Activated CD4-positive, alpha-beta T cell treated with anti-CD3 and anti-CD28 coated beads, Interleukin-2, amount 10 ng/mL, durations not matched to agents 24 days and 14 days (primary cell): ENCODE data around the gene PSME1. TPM values are rescaled to one million over a fixed set of nuclear protein-coding genes. Genes with fewer than 3 reads are reported as not detected.

ENCODE experiments used
- DNase-seq: peaks from one replicate; pipeline ENCODE4 v3.0.0; 2022
- H3K27ac Mint-ChIP-seq: one replicate; pipeline ENCODE4 v1.8.0; 2022; ENCODE audit warnings: mild to moderate bottlenecking, mixed read lengths
- H3K27me3 Mint-ChIP-seq: one replicate; pipeline ENCODE4 v1.8.0; 2022; ENCODE audit warnings: mixed read lengths
- H3K36me3 Mint-ChIP-seq: one replicate; pipeline ENCODE4 v1.8.0; 2022; ENCODE audit warnings: low read depth, mild to moderate bottlenecking, mixed read lengths
- H3K4me1 Mint-ChIP-seq: one replicate; pipeline ENCODE4 v1.8.0; 2021; ENCODE audit warnings: mixed read lengths
- H3K4me3 Mint-ChIP-seq: one replicate; pipeline ENCODE4 v1.8.0; 2022; ENCODE audit warnings: mild to moderate bottlenecking, moderate library complexity, mixed read lengths
- H3K9me3 Mint-ChIP-seq: one replicate; pipeline ENCODE4 v1.8.0; 2021; ENCODE audit warnings: mixed read lengths
- intact Hi-C: fragments of 100-400 bp; cut with micrococcal nuclease; formaldehyde crosslinking; loops from one replicate; pipeline ENCODE4 v1.15.1; 2023
- total RNA-seq: library from RNA; stranded (reverse); gene quantifications from 2 replicates; pipeline ENCODE4 v1.2.3, GENCODE V29; 2022

Gene PSME1
- total RNA-seq, 1 donor from 2014 or later, result 300 TPM

DNA sequence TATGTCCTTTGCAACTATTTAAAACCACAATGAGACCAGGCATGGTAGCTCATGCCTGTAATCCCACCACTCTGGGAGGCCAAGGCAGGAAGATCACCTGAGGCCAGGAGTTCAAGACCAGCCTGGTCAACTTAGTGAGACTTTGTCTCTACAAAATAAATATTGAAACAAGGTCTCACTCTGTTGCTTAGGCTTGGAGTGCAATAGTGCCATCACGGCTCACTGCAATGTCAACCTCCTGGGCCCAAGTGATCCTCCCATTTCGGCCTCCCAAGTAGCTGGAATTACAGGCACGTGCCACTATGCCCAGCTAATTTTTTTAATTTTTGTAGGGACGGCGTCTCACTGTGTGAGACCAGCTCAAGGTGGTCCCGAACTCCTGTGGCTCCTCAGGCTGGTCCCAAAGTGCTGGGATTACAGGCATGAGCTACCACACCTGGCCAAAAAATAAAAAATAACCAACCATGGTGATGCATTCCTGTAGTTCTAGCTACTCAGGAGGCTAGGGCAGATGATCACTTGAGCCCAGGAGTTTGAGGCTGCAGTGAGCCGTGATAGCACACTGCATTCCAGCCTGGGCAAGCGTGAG, 6.5 kb upstream of the PSME1 start:
- intact Hi-C loops, result no loop called here
- no peak overlapping the region for H3K4me3 Mint-ChIP-seq
- H3K27ac Mint-ChIP-seq, result no peak overlapping the region
- peaks cover 11% of the 10 kb centered on the region for H3K36me3 Mint-ChIP-seq
- DNase-seq, result no peak
- H3K4me1 Mint-ChIP-seq, result peaks cover 13% of the 10 kb centered on the region
- no peaks in the 10 kb centered on the region for H3K27me3 Mint-ChIP-seq
- H3K9me3 Mint-ChIP-seq, result no peaks in the 10 kb centered on the region

DNA sequence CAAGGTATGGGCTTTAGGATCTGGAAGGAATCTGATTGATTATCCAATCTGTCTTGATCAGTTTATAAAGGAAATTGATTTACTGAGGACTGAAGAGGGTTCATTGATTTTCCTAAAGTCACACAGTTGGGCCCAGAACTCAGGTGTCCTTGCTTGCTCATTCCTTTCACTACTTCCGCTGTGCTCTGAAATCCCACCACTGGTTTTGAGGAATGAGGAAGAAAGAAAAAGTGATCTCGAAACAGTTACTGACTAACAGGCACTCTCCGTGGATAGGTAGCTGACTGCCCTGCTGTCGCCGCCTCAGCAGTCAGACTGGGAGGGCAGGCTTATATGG, 5.6 kb upstream of the PSME1 start, which contains the start of gene FITM1:
Gene FITM1 (plus strand): TSS at position 280 of the 337 bp plus-strand sequence. CDS start 905 bp downstream, outside the sequence.
- H3K27me3 Mint-ChIP-seq, result no peaks in the 10 kb centered on the region
- no peak within 1 kb of the TSS for H3K27ac Mint-ChIP-seq
- H3K4me1 Mint-ChIP-seq, result peaks cover 16% of the 10 kb centered on the region
- intact Hi-C loops, result no loop called here
- DNase-seq, result no peak
- no peak within 1 kb of the TSS for H3K4me3 Mint-ChIP-seq
- H3K36me3 Mint-ChIP-seq, result peaks cover 8% of the 10 kb centered on the region
- no peaks in the 10 kb centered on the region for H3K9me3 Mint-ChIP-seq

DNA sequence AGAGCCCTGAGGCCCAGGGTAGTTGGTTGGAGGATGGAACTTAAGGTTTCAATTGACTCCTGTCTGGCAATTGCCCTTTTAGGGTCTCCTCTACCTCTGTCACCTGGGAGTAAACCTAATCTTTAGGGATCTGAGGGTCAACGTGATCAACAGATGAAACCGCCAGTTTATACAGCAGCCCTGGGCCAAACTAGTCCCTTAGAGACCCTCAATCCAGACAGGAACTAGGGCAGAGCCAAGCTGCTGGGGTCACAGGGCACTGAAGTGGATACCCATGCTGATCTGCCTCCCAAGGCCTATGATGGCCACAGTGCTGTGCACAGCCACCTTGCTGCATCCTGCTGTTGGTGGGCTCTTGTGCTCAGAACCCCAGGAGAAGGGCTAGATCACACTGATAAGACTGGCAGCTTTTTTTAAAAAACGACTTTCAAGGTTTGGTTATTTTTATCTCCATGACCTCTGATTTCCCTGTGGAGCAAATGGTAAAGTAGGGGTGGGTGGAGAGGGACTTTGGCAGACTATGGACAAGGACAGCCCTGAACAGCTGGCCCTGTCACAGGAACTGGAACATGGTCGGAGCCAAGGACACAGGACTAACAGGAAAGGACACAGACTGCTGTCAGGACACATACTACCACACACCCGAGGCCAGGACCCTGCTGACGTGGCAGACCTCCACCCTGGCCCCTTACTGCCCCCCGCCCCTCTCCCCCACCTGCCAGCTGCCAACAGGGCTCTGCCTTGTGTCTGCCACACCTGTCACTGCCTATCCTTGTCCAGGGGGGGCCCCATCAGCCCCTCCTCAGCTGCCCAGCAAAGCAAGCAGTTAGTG, 5.1 kb upstream of the PSME1 start:
- Mint-ChIP-seq H3K4me3 (no peak overlapping the region), H3K4me1 (peaks cover 19% of the 10 kb centered on the region), H3K36me3 (peaks cover 8% of the 10 kb centered on the region), H3K27me3 (no peaks in the 10 kb centered on the region), H3K27ac (no peak overlapping the region), H3K9me3 (no peaks in the 10 kb centered on the region)
- intact Hi-C loops, result no loop called here
- DNase-seq, result no peak

GRCh38 chr14:24131549-24131966, 4.4 kb upstream of the PSME1 start:
- H3K36me3 Mint-ChIP-seq, result peaks cover 10% of the 10 kb centered on the region
- intact Hi-C loops, result no loop called here
- H3K27ac Mint-ChIP-seq, result peak overlapping the region; percentile 19

GRCh38 chr14:24132061-24132685, 3.8 kb upstream of the PSME1 start:
- Mint-ChIP-seq H3K36me3 (peaks cover 16% of the 10 kb centered on the region), H3K9me3 (no peaks in the 10 kb centered on the region), H3K4me3 (peak overlapping the region; percentile 24), H3K27ac (peak overlapping the region; percentile 50), H3K27me3 (no peaks in the 10 kb centered on the region), H3K4me1 (peaks cover 28% of the 10 kb centered on the region)
- no peak for DNase-seq
- intact Hi-C loops, result no loop called here

More at GRCh38 chr14:24131549-24131966, 4.4 kb upstream of the PSME1 start:
- DNase-seq, result no peak
- H3K9me3 Mint-ChIP-seq, result no peaks in the 10 kb centered on the region
- no peak overlapping the region for H3K4me3 Mint-ChIP-seq
- H3K27me3 Mint-ChIP-seq, result no peaks in the 10 kb centered on the region
- peaks cover 21% of the 10 kb centered on the region for H3K4me1 Mint-ChIP-seq

- H3K4me3 Mint-ChIP-seq, result no peak overlapping the region
These were observed 3.0 kb upstream of the PSME1 start for GRCh38 chr14:24132976-24133375.

GRCh38 chr14:24133735-24134134, 2.3 kb upstream of the PSME1 start:
- no peak overlapping the region for H3K4me3 Mint-ChIP-seq
- intact Hi-C loops, result no loop called here
- H3K27me3 Mint-ChIP-seq, result no peaks in the 10 kb centered on the region
- peaks cover 36% of the 10 kb centered on the region for H3K4me1 Mint-ChIP-seq
- no peaks in the 10 kb centered on the region for H3K9me3 Mint-ChIP-seq
- no peak overlapping the region for H3K27ac Mint-ChIP-seq
- H3K36me3 Mint-ChIP-seq, result peaks cover 30% of the 10 kb centered on the region
- no peak for DNase-seq

More at GRCh38 chr14:24132976-24133375, 3.0 kb upstream of the PSME1 start:
- Mint-ChIP-seq H3K9me3 (no peaks in the 10 kb centered on the region), H3K27me3 (no peaks in the 10 kb centered on the region), H3K36me3 (peaks cover 22% of the 10 kb centered on the region), H3K27ac (peak overlapping the region; percentile 50), H3K4me1 (peaks cover 30% of the 10 kb centered on the region)
- no peak for DNase-seq
- intact Hi-C loops, result no loop called here

- peak overlapping the region; percentile 93 for H3K27ac Mint-ChIP-seq
- no peak for DNase-seq
- H3K27me3 Mint-ChIP-seq, result no peaks in the 10 kb centered on the region
- H3K9me3 Mint-ChIP-seq, result no peaks in the 10 kb centered on the region
- intact Hi-C loops, result no loop called here
- H3K4me1 Mint-ChIP-seq, result peaks cover 49% of the 10 kb centered on the region
- H3K36me3 Mint-ChIP-seq, result peaks cover 45% of the 10 kb centered on the region
- H3K4me3 Mint-ChIP-seq, result peak overlapping the region; percentile 94
These were observed 485 bp upstream of the PSME1 start for GRCh38 chr14:24135584-24135833.

DNA sequence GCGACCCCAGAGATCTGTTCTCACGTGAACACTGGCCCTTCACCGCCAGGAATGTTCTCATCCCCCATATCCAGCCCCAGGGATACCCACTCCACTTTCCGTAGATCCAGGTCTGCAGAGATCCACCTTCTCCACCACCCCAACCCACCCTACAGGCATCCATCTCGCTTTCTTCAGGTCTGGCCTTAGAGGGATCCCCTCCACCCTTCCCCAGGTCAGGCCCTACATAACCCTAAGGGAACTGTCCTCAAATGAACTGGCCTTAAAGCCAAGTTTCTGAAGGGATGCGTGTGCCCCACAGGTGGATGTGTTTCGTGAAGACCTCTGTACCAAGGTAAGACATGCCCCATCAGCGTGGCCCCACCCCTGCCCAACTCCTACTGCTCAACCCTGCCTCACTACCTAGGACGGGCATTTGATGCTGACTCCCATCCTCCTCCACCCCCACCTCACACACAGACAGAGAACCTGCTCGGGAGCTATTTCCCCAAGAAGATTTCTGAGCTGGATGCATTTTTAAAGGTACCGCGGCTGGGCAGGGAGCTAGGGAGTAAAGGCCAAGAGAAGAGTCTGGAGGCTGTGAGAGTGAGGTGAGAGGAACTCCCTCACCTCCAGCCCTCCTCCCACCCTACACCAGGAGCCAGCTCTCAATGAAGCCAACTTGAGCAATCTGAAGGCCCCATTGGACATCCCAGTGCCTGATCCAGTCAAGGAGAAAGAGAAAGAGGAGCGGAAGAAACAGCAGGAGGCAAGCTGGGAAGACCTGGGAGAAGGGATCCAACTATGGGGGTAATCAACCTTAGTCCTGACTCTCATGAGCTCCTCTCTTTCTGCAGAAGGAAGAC, 912 bp downstream of the PSME1 start:
- Mint-ChIP-seq H3K4me3 (peak overlapping the region; percentile 94), H3K36me3 (peaks cover 50% of the 10 kb centered on the region), H3K27me3 (no peaks in the 10 kb centered on the region), H3K9me3 (no peaks in the 10 kb centered on the region), H3K4me1 (peaks cover 49% of the 10 kb centered on the region), H3K27ac (peak overlapping the region; percentile 90)
- DNase-seq, result no peak
- intact Hi-C loops, result loop anchor here (1.0 kb wide), 4 partner anchors 9 to 76 kb away; partner anchors contain the start of genes CHMP4A, DCAF11, IRF9 and NRL

- intact Hi-C loops, result no loop called here
- H3K27me3 Mint-ChIP-seq, result no peaks in the 10 kb centered on the region
These were observed 1.8 kb downstream of the PSME1 start for GRCh38 chr14:24137529-24138395.

DNA sequence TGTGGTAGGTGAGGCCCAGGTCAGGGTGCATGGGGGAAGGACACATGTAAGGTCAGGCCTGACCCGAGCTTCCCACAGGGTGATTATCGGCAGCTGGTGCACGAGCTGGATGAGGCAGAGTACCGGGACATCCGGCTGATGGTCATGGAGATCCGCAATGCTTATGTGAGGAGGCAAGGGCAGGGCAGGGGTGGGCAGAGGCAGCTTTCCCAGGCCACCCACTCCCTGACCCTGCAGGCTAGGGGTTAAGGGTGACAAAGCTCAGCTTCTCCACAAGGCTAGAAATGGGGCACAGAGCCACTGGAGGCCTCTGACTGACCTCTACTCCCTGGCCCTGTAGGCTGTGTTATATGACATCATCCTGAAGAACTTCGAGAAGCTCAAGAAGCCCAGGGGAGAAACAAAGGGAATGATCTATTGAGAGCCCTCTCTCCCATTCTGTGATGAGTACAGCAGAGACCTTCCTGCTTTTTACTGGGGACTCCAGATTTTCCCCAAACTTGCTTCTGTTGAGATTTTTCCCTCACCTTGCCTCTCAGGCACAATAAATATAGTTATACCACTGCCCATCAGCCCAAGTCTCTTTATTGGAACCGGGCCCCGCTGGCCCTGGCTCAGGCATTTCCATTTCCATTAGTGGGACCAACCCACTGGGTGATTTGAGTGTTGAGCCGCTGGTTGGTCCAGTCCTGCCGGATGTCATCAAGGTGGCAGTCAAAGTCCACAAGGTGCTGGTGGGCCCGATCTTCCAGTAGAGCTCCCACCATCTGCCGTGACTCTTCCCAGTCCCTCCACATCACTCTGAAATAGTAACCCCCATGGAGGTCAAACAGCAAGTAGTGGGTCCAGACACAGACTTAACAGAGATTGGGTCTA, 2.6 kb downstream of the PSME1 start:
- peaks cover 53% of the 10 kb centered on the region for H3K4me1 Mint-ChIP-seq
- H3K27me3 Mint-ChIP-seq, result no peaks in the 10 kb centered on the region
- peak overlapping the region; percentile 58 for H3K27ac Mint-ChIP-seq
- H3K36me3 Mint-ChIP-seq, result peaks cover 59% of the 10 kb centered on the region
- H3K9me3 Mint-ChIP-seq, result no peaks in the 10 kb centered on the region
- intact Hi-C loops, result no loop called here
- H3K4me3 Mint-ChIP-seq, result peak overlapping the region; percentile 94
- no peak for DNase-seq

More at GRCh38 chr14:24137529-24138395, 1.8 kb downstream of the PSME1 start:
- peaks cover 48% of the 10 kb centered on the region for H3K4me1 Mint-ChIP-seq
- H3K27ac Mint-ChIP-seq, result peak overlapping the region; percentile 30
- H3K36me3 Mint-ChIP-seq, result peaks cover 50% of the 10 kb centered on the region
- H3K4me3 Mint-ChIP-seq, result peak overlapping the region; percentile 94
- H3K9me3 Mint-ChIP-seq, result no peaks in the 10 kb centered on the region
- no peak for DNase-seq

DNA sequence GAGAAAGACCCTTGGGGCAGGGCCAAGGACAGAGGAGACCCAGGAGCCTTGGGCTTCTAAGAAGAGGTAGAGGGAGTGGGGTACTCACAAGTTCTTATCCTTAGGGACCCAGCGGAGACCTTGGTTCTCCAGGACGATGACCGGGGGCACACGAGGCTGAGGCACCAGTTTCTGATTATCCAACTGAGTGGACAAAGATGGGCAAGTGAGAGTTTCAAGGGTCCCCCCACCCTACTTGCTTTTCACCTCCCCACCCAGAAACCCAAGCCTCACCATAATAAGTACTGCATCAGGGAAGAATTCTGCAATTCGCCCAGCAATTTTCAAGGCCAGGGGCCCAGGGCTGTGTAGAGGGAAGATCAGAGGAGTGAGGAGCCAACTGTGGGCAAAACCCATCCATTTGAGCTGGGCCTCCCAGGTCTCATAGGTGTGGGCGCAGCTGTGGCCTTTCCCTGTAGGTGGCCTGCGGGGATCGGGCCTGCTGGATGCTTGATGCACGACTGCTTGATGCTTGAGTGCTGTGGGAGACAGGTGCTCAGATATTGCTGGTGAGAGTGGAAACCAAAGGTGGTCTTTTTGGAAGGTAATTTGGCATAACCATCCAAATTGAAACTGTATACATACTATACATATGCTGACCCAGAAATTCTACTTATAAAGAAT, 3.4 kb downstream of the PSME1 start:
- peak; percentile 71 for DNase-seq
- H3K27ac Mint-ChIP-seq, result peak overlapping the region; percentile 58
- intact Hi-C loops, result no loop called here

More for the DNA sequence above, 3.4 kb downstream of the PSME1 start:
- Mint-ChIP-seq H3K4me3 (peak overlapping the region; percentile 94), H3K9me3 (no peaks in the 10 kb centered on the region), H3K4me1 (peaks cover 60% of the 10 kb centered on the region), H3K27me3 (no peaks in the 10 kb centered on the region), H3K36me3 (peaks cover 66% of the 10 kb centered on the region)
